ENCODE measurements around the gene TBC1D12.
"Not testable (repeated sequence)": the region's sequence is repeated elsewhere in the genome, so short reads cannot be mapped to it uniquely, and the experiment has no call there.

The TBC1D12 gene

DNA sequence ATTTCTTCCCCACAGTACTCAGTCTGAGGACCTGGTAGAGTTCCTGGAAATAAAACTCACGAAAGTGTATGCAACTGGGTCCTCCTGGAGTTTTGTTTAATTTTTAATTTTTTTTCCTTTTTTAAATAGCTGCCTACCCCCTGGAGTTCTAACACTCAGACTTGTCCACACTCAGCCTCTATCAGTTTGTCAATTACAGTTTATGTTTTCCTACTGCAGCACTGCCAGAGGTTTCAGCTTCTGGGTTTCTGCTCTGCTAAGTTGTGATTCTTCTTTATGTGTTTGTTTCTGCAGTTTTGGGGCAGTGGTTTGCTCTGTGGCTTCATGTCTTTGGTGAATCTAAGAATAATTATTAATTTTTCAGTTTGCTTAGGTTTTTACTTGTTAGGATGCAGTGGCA lies 59.2 kb downstream of the TBC1D12 start:
- no peak for DNase-seq

DNA sequence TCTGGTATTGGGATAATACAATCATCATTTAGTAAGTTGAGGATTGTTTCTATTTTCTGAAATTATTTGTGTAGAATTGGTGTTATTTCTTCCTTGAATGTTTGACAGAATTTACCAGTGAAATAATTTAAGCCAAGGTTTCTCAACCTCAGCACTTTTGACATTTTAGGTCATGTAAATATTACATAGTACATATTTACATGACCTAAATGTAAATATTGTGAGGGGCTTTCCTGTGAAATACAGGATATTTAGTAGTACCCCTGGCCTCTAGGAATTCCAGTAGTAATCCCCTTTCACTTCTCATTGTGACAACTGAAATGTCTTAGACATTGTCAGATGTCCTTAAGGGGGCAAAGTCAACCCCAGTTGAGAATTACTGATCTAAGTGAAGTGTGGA lies 59.8 kb downstream of the TBC1D12 start:
- DNase-seq, result no peak

DNA sequence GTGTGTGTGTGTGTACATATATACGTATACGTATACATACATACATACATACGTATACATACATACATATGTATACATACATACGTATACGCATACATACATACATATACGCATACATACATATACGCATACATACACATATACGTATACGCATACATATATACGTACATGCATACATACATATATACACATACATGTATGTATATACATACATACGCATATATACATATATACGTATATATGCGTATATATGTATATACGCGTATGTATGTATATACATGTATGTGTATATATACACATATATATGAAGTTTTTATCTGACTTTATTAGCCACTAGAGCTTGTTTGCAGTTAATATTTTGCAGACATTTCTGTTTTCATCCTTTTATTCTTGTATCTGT lies 63.3 kb downstream of the TBC1D12 start:
- no peak for DNase-seq

DNA sequence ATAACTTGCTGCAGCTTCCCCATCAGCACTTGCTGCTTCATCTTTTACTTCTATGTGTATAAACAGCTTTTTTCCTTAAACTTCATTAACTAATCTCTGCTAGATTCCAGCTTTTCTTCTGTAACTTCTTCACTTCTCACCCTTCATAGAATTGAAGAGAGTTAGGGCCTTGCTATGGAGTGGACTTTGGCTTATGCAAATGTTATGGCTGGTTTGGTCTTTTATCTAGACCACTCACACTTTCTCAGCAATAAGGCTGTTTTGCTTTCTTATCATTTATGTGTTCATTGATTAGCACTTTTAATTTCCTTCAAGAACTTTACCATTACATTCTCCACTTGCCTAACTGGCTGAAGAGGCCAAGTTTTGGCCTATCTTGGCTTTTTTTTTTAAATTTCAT lies 79.1 kb downstream of the TBC1D12 start:
- no peak for DNase-seq

- no peak for DNase-seq
Measured at GRCh38 chr10:94483970-94484369, 81.6 kb downstream of the TBC1D12 start.

GRCh38 chr10:94485094-94485493 lies 82.8 kb downstream of the TBC1D12 start:
- no peak for DNase-seq

- DNase-seq, result no peak
Measured at GRCh38 chr10:94487575-94487974, 85.2 kb downstream of the TBC1D12 start.

GRCh38 chr10:94489107-94489506 lies 86.8 kb downstream of the TBC1D12 start:
- no peak for DNase-seq

- no peak for DNase-seq
Measured at GRCh38 chr10:94489976-94490788, 87.8 kb downstream of the TBC1D12 start.

DNA sequence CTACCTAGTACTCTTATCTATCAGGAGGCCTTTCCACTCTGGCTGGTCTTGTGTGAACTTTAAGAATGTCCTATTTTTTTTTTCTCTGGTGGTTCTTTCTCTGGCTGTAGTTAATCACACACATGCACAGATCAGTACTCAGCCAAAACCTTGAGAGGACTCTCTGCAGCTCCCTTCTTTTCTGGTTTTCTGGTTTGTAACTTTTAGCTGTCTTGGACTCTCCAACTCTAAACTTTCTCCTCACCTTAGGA lies 88.4 kb downstream of the TBC1D12 start:
- no peak for DNase-seq

- DNase-seq, result no peak
Measured at GRCh38 chr10:94493463-94493862, 91.1 kb downstream of the TBC1D12 start.

DNA sequence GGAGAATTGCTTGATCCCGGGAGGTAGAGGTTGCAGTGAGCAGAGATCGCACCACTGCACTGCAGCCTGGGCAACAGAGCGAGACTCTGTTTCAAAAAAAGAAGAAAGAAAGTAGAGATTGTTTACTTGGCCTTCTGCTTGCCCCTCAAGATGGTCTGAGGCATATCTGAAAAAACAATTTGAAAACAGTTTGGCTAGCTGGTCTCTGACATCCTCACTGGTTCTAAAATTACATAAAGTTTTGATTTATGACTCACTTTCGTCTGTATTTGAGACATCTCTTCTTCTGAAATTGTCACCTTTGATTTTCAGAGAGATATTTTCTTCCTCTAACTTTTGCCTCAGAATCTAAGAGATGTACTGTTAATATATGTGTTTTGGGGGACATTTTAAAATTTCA lies 93.7 kb downstream of the TBC1D12 start:
- no peak for DNase-seq

GRCh38 chr10:94496646-94497045 lies 94.3 kb downstream of the TBC1D12 start:
- no peak for DNase-seq

- no peak for DNase-seq
Measured at GRCh38 chr10:94500063-94500462, 97.7 kb downstream of the TBC1D12 start.

GRCh38 chr10:94521276-94522250 lies 119.2 kb downstream of the TBC1D12 start:
- DNase-seq, result no peak

GRCh38 chr10:94524146-94524545 lies 121.8 kb downstream of the TBC1D12 start:
- DNase-seq, result no peak

DNA sequence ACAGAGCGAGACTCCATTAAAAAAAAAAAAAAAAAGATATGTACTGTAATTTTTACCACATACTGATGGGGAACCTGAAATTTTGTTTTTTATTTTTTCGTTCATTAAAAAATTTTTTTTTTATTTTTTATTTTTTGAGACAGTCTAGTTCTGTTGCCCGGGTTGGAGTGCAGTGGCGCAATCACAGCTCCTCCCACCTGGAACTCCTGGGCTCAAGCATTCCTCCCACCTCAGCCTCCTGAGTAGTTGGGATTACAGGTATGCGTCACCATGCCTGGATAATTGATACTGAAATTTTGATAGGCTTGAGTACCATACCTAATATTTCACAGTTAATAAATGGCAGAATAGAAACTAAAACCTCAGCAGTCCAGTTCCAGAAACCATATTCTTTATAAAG lies 122.4 kb downstream of the TBC1D12 start:
- DNase-seq, result no peak

DNA sequence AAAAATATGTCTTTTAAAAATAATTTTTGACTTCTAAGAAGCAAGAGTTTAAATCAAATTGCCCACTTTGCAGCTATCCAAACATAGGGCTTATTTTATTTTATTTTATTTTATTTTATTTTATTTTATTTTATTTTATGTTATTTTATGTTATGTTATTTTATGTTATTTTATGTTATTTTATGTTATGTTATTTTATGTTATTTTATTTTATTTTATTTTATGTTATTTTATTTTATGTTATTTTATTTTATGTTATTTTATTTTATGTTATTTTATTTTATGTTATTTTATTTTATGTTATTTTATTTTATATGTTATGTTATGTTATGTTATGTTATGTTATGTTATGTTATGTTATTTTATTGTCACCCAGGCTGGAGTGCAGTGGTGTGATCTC lies 129.2 kb downstream of the TBC1D12 start:
- DNase-seq, result not testable (repeated sequence)

DNA sequence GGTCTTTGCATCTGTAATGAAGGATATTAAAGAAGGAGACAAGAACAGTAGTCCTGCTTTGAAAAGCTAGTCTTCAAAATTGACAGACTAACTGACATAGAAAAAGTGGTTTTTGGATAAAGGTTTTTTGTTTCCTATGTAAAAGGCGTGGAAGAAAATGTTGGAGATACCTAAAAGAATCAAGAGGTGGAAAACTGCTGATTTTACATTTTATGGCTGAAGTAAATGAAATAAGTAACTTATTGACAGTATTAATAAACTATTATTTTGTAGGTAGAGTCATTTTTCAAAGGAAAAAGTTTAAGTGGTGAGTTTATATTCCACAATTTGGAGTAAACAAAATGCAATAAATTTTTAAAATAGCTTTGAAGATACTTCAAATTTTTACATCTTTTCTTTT lies 130.7 kb downstream of the TBC1D12 start:
- DNase-seq, result no peak

- DNase-seq, result not testable (repeated sequence)
Measured at GRCh38 chr10:94542282-94542681, 139.9 kb downstream of the TBC1D12 start.

GRCh38 chr10:94545391-94546048 lies 143.2 kb downstream of the TBC1D12 start, which contains the start of gene HELLS:
Gene HELLS, plus strand, starts transcription at chr10:94545788. Its CDS starts 134 bp downstream, at chr10:94545922.
- peak; percentile 60 for DNase-seq

DNA sequence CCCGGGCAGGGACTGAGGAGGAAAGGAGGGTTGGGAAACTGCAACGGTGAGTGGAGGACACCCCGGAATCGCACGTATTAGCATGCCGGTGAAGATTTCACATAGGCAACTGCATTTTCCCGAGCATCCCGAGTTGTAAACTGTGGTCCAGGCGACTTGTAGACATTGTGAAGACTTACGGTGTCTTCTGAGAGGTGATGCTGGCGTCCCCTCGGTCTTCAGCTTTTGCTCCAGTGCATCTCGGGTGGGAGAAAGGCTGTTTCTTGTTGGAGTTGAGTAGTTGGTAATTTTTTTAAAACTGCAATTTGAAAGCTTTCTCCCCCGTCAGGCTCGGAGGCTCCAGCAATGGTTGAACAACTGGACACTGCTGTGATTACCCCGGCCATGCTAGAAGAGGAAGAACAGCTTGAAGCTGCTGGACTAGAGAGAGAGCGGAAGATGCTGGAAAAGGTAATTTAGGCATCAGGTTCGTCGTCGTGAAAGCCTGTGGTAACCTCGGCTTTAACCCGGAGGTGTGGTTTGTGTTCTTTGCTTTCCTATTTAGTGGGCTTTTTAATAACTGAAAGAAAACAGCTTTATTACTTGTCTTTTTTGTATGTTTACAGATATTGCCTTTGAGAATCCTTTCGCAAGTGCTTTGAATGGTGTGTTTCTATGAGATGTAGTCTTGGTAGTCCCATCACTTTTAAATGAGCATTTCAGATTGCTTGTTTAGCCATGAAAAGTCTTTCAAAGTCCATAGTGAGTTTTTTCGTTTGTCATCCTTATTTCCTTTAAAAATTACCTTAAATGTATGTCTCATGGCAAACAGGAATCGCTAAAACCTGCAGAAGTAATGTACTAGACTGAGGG lies 143.9 kb downstream of the TBC1D12 start:
- no peak for DNase-seq

GRCh38 chr10:94546901-94547185 lies 144.5 kb downstream of the TBC1D12 start:
- DNase-seq, result no peak
